ENCODE measurements around the gene JAZF1. TPM values are rescaled to one million over a fixed set of nuclear protein-coding genes. Genes with fewer than 3 reads are reported as not detected.
A peak's percentile ranks its signal among the peaks of the same experiment; 100 is the strongest.

JAZF1 gene
- total and polyA plus RNA-seq, 4 donors: 5.2 to 16.5 (median 10.7) TPM

DNA sequence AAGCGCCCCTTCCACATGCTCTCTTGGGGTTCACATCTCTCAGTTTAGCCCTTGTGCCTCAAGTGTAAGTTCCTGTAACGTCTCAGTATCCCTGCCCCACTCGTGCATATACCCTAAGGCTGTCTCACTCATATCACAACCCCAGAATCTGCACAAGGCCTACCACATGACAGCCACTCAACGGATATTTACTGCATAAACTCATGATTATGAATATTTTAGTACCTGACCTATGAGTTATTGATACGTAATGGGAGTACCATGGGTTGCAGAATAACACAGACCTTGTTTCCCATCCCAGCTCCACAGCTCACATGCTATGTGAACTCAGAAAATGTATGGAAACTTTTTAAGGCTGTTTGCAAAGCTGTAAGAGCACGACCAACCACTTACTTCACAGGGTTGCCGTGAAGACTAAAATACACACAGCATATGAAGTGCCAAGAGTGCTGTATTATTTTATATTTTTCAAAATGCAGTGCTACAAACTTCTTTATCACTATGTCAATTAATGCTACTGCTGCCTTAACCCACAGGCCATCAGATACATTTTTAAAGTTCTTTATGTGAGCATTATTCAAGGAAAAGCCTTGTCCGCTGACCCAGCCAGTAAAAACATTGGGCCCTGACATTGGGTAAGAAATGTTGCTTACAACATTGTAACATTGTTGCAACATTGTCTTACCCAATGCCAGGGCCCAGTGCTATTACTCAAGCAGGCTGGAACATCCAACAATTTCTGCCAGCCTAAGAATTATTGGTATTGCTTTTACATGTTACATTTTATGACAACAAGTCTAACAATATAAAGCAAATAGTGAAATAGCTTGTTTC, 97.2 kb downstream of the JAZF1 start:
- H3K4me1 ChIP-seq (ENCODE audit: control insufficient read depth in 5 of 5, insufficient read depth in 5 of 5, low read length in 5 of 5): peaks cover 0 to 16% (median 3%) of the 10 kb centered on the region in 5 donors
- peak; percentile 79 for ATAC-seq (ENCODE audit: insufficient read depth, low FRiP score)
- H3K27ac ChIP-seq (ENCODE audit: low read depth in 1 of 2, low read length in 1 of 2): peak overlapping the region in 1 of 2 donors; percentile 44
- no peak overlapping the region for H3K9ac ChIP-seq (ENCODE audit: insufficient read depth in 1 of 2, low read length in 2 of 2)
- DNase-seq: peak in 2 of 3 donors; percentile 50 to 63
- no peaks in the 10 kb centered on the region for H3K27me3 ChIP-seq (ENCODE audit: control insufficient read depth in 3 of 3, insufficient read depth in 3 of 3, low read length in 2 of 3)
- WGBS, 2 donors: 56 to 70% methylated on average over 8 of the region's 8 CpGs
- no peaks in the 10 kb centered on the region for H3K36me3 ChIP-seq (ENCODE audit: control insufficient read depth in 4 of 4, insufficient read depth in 4 of 4, low read length in 4 of 4)
- no peaks in the 10 kb centered on the region for H3K9me3 ChIP-seq (ENCODE audit: control insufficient read depth in 4 of 4, insufficient read depth in 3 of 4, low read length in 3 of 4)
- H3K4me3 ChIP-seq: no peak overlapping the region
- TF ChIP-seq, protein P1, sequence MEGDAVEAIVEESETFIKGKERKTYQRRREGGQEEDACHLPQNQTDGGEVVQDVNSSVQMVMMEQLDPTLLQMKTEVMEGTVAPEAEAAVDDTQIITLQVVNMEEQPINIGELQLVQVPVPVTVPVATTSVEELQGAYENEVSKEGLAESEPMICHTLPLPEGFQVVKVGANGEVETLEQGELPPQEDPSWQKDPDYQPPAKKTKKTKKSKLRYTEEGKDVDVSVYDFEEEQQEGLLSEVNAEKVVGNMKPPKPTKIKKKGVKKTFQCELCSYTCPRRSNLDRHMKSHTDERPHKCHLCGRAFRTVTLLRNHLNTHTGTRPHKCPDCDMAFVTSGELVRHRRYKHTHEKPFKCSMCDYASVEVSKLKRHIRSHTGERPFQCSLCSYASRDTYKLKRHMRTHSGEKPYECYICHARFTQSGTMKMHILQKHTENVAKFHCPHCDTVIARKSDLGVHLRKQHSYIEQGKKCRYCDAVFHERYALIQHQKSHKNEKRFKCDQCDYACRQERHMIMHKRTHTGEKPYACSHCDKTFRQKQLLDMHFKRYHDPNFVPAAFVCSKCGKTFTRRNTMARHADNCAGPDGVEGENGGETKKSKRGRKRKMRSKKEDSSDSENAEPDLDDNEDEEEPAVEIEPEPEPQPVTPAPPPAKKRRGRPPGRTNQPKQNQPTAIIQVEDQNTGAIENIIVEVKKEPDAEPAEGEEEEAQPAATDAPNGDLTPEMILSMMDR (IDR thresholded peaks at IDR 0.05; ENCODE audit: control extremely low read depth, extremely low read depth): no peak

DNA sequence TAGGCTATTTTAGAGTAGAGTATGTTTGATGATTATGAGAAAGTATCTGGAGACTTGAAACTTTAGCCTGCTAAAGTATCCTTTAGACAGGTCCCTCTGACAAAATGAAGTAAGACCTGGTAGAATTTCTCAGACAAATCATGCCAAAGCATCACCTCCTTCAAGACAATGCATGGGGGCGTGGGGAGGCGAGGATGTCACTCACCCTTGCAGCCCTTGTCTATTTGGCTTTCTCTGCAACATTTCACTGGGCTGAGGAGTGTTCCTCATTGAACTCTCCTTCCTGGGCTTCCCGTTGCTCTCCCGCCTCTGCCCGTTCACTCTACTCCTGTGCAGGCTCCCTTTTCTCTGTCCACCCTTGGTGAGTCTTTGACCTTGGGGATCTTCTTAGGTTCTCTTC, 98.5 kb downstream of the JAZF1 start:
- TF ChIP-seq, protein P1 (IDR thresholded peaks at IDR 0.05; ENCODE audit: control extremely low read depth, extremely low read depth): no peak
- DNase-seq (no peak), ATAC-seq (ENCODE audit: insufficient read depth, low FRiP score) (no peak)
- Histone ChIP-seq H3K9me3 (ENCODE audit: control insufficient read depth in 4 of 4, insufficient read depth in 3 of 4, low read length in 3 of 4) (no peaks in the 10 kb centered on the region), H3K36me3 (ENCODE audit: control insufficient read depth in 4 of 4, insufficient read depth in 4 of 4, low read length in 4 of 4) (no peaks in the 10 kb centered on the region), H3K27ac (ENCODE audit: low read depth in 1 of 2, low read length in 1 of 2) (no peak overlapping the region), H3K4me3 (no peak overlapping the region), H3K9ac (ENCODE audit: insufficient read depth in 1 of 2, low read length in 2 of 2) (no peak overlapping the region), H3K27me3 (ENCODE audit: control insufficient read depth in 3 of 3, insufficient read depth in 3 of 3, low read length in 2 of 3) (no peaks in the 10 kb centered on the region), H3K4me1 (ENCODE audit: control insufficient read depth in 5 of 5, insufficient read depth in 5 of 5, low read length in 5 of 5) (peaks cover 0 to 15% (median 5%) of the 10 kb centered on the region in 5 donors)
- 66 to 90% methylated on average over 5 of the region's 5 CpGs for WGBS, 2 donors

DNA sequence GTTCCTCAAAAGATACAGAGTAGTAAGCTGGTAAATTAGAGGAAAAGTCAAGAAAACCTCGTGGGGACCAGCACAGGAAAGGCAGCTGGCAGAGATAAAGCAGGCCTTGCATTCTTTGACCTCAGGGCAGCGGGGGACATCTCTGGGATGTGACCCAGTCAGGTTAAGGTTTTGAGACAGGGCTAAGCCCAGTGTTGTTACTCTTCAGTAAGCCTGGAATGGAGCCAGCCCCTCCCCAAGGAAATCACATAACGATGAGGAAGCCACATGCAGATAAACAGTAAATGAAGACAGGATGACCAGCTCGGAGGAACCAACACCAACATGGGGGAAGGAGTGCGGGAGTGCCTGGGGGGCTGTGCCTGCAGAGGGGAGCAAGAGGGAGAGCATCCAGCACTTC, 99.6 kb downstream of the JAZF1 start:
- H3K4me1 ChIP-seq (ENCODE audit: control insufficient read depth in 5 of 5, insufficient read depth in 5 of 5, low read length in 5 of 5): peaks cover 0 to 15% (median 6%) of the 10 kb centered on the region in 5 donors
- DNase-seq: no peak

More for the DNA sequence above, 99.6 kb downstream of the JAZF1 start:
- Histone ChIP-seq H3K4me3 (no peak overlapping the region), H3K9ac (ENCODE audit: insufficient read depth in 1 of 2, low read length in 2 of 2) (no peak overlapping the region), H3K27me3 (ENCODE audit: control insufficient read depth in 3 of 3, insufficient read depth in 3 of 3, low read length in 2 of 3) (no peaks in the 10 kb centered on the region), H3K9me3 (ENCODE audit: control insufficient read depth in 4 of 4, insufficient read depth in 3 of 4, low read length in 3 of 4) (no peaks in the 10 kb centered on the region), H3K27ac (ENCODE audit: low read depth in 1 of 2, low read length in 1 of 2) (no peak overlapping the region), H3K36me3 (ENCODE audit: control insufficient read depth in 4 of 4, insufficient read depth in 4 of 4, low read length in 4 of 4) (no peaks in the 10 kb centered on the region)
- 25 to 44% methylated on average over 5 of the region's 5 CpGs for WGBS, 2 donors
- TF ChIP-seq, protein P1 (IDR thresholded peaks at IDR 0.05; ENCODE audit: control extremely low read depth, extremely low read depth): no peak
- ATAC-seq (ENCODE audit: insufficient read depth, low FRiP score): no peak

Measured in lung (tissue), 12 donors.